Vagina (tissue), 2 donors: ENCODE measurements around the gene ZP2. TPM values are rescaled to one million over a fixed set of nuclear protein-coding genes. Genes with fewer than 3 reads are reported as not detected.
A peak's percentile ranks its signal among the peaks of the same experiment; 100 is the strongest.
"Not testable (repeated sequence)": the region's sequence is repeated elsewhere in the genome, so short reads cannot be mapped to it uniquely, and the experiment has no call there.

ENCODE experiments used
- DNase-seq, 2 donors: peaks; one replicate each; pipeline ENCODE4 v3.0.0-alpha.2; 2017; ENCODE audit errors: extremely low spot score in 2 of 2
- H3K27ac ChIP-seq: fragments of 200-600 bp; sonication (generic); one replicate; pipeline ENCODE4 v1.5.1; 2019
- H3K27me3 ChIP-seq: fragments of 200-600 bp; sonication (generic); one replicate; pipeline ENCODE4 v1.5.1; 2019
- H3K36me3 ChIP-seq, 2 donors: fragments of 200-600 bp; sonication (generic); one replicate each; pipeline ENCODE4 v1.5.1; 2017 to 2019
- H3K4me1 ChIP-seq: fragments of 200-600 bp; sonication (generic); one replicate; pipeline ENCODE4 v1.5.1; 2019
- H3K4me3 ChIP-seq, 2 donors: fragments of 200-600 bp; sonication (generic); 1 replicate in 1 of 2; 2 replicates in 1 of 2; pipeline ENCODE4 v1.5.1; 2016 to 2019
- H3K9me3 ChIP-seq: fragments of 200-600 bp; sonication (generic); one replicate; pipeline ENCODE4 v1.5.1; 2019
- POLR2A ChIP-seq, 2 donors: fragments of 450-650 bp; IDR thresholded peaks; one replicate each; pipeline ENCODE4 v1.6.1; 2017; ENCODE audit warnings: antibody characterized with exemption in 2 of 2, mild to moderate bottlenecking in 2 of 2, moderate library complexity in 2 of 2
- POLR2AphosphoS5 ChIP-seq, 2 donors: sonication (generic); formaldehyde crosslinking; IDR thresholded peaks; one replicate each; pipeline ENCODE4 v1.9.0; 2017; ENCODE audit warnings: antibody characterized with exemption in 2 of 2, mild to moderate bottlenecking in 2 of 2, low read depth in 1 of 2; ENCODE audit not compliant: insufficient read depth in 1 of 2
- intact Hi-C: fragments of 100-400 bp; cut with DNase I; formaldehyde crosslinking; loops from one replicate; pipeline ENCODE4 v1.15.1; 2023
- total RNA-seq: library from RNA; depleted of rRNA; stranded (reverse); fragments of >200 nt; gene quantifications from one replicate; pipeline ENCODE4 v1.2.3, GENCODE V29; 2016
- TF ChIP-seq, protein P1 (sequence below), 3 experiments: fragments of 450-650 bp in 2 of 3; fragments of 200-600 bp in 1 of 3; sonication (generic) in 1 of 3; IDR thresholded peaks; one replicate each; pipeline ENCODE4 v1.5.1; 2017 to 2019; ENCODE audit warnings: antibody characterized with exemption in 3 of 3, mild to moderate bottlenecking in 2 of 3, moderate library complexity in 2 of 3

ZP2 gene
- total RNA-seq, 1 donor from 2014 or later = not detected

GRCh38 chr16:21157632-21158031, 53.7 kb downstream of the ZP2 start:
- no peak for TF ChIP-seq POLR2AphosphoS5 (IDR thresholded peaks at IDR 0.05; ENCODE audit: insufficient read depth in 1 of 2, low read depth in 1 of 2)
- TF ChIP-seq, protein P1, sequence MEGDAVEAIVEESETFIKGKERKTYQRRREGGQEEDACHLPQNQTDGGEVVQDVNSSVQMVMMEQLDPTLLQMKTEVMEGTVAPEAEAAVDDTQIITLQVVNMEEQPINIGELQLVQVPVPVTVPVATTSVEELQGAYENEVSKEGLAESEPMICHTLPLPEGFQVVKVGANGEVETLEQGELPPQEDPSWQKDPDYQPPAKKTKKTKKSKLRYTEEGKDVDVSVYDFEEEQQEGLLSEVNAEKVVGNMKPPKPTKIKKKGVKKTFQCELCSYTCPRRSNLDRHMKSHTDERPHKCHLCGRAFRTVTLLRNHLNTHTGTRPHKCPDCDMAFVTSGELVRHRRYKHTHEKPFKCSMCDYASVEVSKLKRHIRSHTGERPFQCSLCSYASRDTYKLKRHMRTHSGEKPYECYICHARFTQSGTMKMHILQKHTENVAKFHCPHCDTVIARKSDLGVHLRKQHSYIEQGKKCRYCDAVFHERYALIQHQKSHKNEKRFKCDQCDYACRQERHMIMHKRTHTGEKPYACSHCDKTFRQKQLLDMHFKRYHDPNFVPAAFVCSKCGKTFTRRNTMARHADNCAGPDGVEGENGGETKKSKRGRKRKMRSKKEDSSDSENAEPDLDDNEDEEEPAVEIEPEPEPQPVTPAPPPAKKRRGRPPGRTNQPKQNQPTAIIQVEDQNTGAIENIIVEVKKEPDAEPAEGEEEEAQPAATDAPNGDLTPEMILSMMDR (IDR thresholded peaks at IDR 0.05) = no peak
- no peak for TF ChIP-seq POLR2A (IDR thresholded peaks at IDR 0.05)
- Histone ChIP-seq H3K4me3 (peak overlapping the region in 1 of 2 donors; percentile 74), H3K9me3 (no peaks in the 10 kb centered on the region), H3K36me3 (no peaks in the 10 kb centered on the region), H3K4me1 (peaks cover 50% of the 10 kb centered on the region), H3K27me3 (no peaks in the 10 kb centered on the region), H3K27ac (peak overlapping the region; percentile 94)
- intact Hi-C loops = loop anchor here (5.0 kb wide), 1 partner anchor 145 kb away; no protein-coding TSS in a partner anchor
- DNase-seq = no peak

DNA sequence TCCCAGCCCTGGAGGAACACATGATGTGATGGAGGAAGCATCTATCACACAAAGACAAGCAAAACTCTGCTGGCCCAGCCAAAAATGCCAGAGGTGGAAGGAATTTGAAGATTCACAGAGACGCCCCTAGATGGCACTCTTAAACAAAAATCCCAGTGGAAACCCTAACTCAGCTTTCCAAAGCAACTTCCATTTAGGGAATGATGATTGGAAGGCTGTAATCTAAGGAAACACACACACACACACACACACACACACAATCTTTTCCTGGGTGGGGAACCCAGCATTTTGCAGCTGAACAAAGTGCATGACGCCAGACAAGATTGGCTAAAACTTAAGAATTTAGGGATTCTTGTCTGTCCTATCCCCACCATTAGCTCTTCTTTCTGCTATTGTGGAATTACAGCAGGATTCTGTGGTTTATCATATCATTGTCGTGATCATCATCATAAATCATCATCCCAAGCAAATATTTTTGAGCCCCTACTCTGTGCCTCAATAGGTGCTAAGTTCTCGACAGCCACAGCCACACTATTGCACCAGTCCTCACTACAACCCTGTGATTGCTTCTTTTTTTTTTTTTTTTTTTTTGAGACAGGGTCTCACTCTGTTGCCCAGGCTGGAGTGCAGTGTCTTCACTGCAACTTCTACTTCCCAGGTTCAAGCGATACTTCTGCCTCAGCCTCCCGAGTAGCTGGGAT, 54.5 kb downstream of the ZP2 start:
- intact Hi-C loops = loop anchor here (5.0 kb wide), 1 partner anchor 145 kb away; no protein-coding TSS in a partner anchor

DNA sequence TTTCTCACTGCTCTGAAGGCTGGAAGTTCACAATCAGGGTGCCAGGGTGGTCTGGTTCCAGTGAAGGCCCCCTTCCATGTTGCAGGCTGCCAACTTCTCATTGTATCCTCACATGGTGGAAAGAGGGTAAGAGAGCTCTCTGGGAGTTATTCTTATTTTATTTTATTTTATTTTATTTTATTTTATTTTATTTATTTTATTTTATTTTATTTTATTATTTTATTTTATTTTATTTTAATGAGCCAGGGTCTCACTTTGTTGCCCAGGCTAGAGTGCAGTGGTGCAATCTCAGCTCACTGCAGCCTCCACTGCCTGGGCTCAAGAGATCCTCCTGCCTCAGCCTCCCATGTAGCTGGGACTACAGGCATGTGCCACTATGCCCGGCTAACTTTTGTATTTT, 55.4 kb downstream of the ZP2 start:
- H3K27ac ChIP-seq, H3K36me3 ChIP-seq, H3K9me3 ChIP-seq, DNase-seq, H3K27me3 ChIP-seq, H3K4me3 ChIP-seq: not testable (repeated sequence)
- H3K4me1 ChIP-seq = peaks cover 34% of the 10 kb centered on the region
- intact Hi-C loops = loop anchor here (5.0 kb wide), 1 partner anchor 146 kb away; no protein-coding TSS in a partner anchor

More for the DNA sequence above, 54.5 kb downstream of the ZP2 start:
- Histone ChIP-seq H3K36me3 (no peaks in the 10 kb centered on the region), H3K27ac (peak overlapping the region; percentile 94), H3K4me3 (no peak overlapping the region), H3K9me3 (no peaks in the 10 kb centered on the region), H3K27me3 (no peaks in the 10 kb centered on the region), H3K4me1 (peaks cover 43% of the 10 kb centered on the region)
- TF ChIP-seq POLR2A (IDR thresholded peaks at IDR 0.05) (no peak), POLR2AphosphoS5 (IDR thresholded peaks at IDR 0.05; ENCODE audit: insufficient read depth in 1 of 2, low read depth in 1 of 2) (peak in 1 of 2 donors; percentile 18)
- TF ChIP-seq, protein P1 (IDR thresholded peaks at IDR 0.05) = peak; percentile 44 to 49 (median 49)
- no peak for DNase-seq

DNA sequence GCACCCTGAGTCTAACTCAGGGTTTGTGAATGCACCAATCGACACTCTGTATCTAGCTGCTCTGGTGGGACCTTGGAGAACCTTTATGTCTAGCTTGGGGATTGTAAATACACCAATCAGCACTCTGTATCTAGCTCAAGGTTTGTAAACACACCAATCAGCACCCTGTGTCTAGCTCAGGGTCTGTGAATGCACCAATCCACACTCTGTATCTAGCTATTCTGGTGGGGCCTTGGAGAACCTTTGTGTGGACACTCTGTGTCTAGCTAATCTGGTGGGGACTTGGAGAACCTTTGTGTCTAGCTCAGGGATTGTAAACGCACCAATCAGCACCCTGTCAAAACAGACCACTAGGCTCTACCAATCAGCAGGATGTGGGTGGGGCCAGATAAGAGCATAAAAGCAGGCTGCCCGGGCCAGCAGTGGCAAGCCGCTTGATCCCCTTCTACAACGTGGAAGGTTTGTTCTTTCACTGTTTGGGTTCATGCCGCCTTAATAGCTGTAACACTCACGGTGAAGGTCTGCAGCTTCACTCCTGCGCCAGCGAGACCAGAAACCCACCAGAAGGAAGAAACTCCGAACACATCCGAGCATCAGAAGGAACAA, 58.1 kb downstream of the ZP2 start:
- H3K36me3 ChIP-seq, H3K27me3 ChIP-seq, H3K27ac ChIP-seq, DNase-seq, intact Hi-C loops, H3K9me3 ChIP-seq, H3K4me3 ChIP-seq: not testable (repeated sequence)
- peaks cover 23% of the 10 kb centered on the region for H3K4me1 ChIP-seq

GRCh38 chr16:21152160-21153030, 59.0 kb downstream of the ZP2 start:
- H3K36me3 ChIP-seq, H3K27ac ChIP-seq, intact Hi-C loops, H3K9me3 ChIP-seq, H3K4me3 ChIP-seq, DNase-seq, H3K27me3 ChIP-seq: not testable (repeated sequence)
- peaks cover 15% of the 10 kb centered on the region for H3K4me1 ChIP-seq

DNA sequence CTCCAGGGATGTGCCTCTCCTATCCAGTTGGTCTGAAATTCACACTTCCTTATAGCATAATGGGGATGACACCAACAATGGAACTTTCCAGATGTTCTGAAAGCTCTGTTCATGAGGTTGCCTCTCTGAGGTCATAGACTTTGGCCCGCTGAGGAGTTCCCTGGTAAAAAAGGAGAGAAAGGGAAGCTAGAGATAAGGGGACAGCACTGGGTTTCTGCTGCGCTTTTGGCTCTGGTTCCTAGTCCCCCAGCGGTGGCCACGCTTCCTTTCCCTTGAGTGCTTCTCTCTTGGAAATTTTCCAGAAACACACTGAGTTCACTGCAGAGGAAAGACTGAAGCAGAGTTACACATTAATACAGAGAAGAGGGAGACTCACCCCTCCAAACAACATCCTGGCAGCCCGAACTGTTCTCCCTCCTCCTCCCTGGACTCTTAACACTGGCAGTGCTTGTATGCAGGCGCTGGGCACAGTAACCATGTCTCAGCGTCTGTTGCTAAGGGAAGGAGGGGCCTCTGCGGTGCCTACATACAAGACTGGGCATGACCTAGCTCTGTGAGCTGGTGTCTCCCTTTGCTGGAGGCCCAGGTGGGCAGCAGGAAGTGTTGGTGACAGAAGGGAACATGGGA, 60.9 kb downstream of the ZP2 start, which contains the start of gene DNAH3:
TSS of gene DNAH3 (minus strand) at position 472 of the 627 bp plus-strand sequence. CDS start 527 bp downstream, outside the sequence.
- Histone ChIP-seq H3K4me1 (peaks cover 9% of the 10 kb centered on the region), H3K27ac (no peak within 1 kb of the TSS), H3K9me3 (no peaks in the 10 kb centered on the region), H3K36me3 (no peaks in the 10 kb centered on the region), H3K27me3 (no peaks in the 10 kb centered on the region), H3K4me3 (no peak within 1 kb of the TSS)
- TF ChIP-seq, protein P1 (IDR thresholded peaks at IDR 0.05) = no peak
- no peak for TF ChIP-seq POLR2AphosphoS5 (IDR thresholded peaks at IDR 0.05; ENCODE audit: insufficient read depth in 1 of 2, low read depth in 1 of 2)
- TF ChIP-seq POLR2A (IDR thresholded peaks at IDR 0.05) = no peak
- DNase-seq = no peak
- intact Hi-C loops = no loop called here
